SK-N-DZ (cell line): ENCODE results near the gene LRG1.
A peak's percentile ranks its signal among the peaks of the same experiment; 100 is the strongest.
"Not testable (repeated sequence)": the region's sequence is repeated elsewhere in the genome, so short reads cannot be mapped to it uniquely, and the experiment has no call there.

Source experiments
- DNase-seq: peaks from one replicate; pipeline ENCODE4 v3.0.0-alpha.2; 2015; ENCODE audit warnings: low spot score

Gene LRG1

GRCh38 chr19:4576016-4576933 is 36.4 kb upstream of the LRG1 start:
- peak; percentile 51 for DNase-seq

GRCh38 chr19:4575267-4576015 is 35.6 kb upstream of the LRG1 start:
- DNase-seq = peak; percentile 48

GRCh38 chr19:4573682-4574081 is 33.8 kb upstream of the LRG1 start:
- DNase-seq = no peak

GRCh38 chr19:4571305-4571917 is 31.6 kb upstream of the LRG1 start:
- no peak for DNase-seq

DNA sequence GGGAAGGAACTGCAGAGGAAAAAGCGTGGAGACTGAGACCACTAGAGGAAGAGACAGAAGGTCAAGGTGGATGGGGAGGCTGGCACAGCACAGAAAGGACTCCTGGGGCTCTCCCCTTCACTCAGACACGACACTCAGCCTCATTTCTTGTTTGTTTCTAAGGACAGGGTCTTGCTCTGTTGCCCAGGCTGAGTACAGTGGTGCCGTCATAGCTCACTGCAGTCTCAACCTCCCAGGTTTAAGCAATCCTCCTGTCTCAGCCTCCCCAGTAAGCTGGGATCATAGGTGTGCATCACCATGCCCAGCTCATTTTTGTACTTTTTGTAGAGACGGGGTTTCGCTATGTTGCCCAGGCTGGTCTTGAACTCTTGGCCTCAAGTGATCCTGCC is 31.1 kb upstream of the LRG1 start:
- DNase-seq = no peak

DNA sequence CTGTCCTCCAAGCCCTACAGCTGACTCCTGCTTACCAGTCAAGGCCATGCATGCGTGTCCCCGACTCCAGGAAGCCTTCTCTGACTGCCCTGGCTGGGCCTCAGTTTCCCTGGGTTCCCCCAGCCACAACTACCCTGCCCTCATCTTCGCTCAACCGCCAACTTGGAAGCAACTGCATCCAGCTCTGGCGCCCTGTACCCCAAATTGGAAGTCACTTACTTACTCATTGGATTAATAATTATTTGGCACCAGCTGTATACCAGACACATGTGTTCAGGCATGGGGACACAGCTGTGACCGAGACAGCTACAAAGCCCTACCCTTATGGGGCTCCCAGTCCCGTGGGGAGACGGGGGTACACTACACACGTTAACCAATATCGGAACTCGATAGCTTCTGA is 30.6 kb upstream of the LRG1 start:
- no peak for DNase-seq

- no peak for DNase-seq
Measured at GRCh38 chr19:4568886-4569285, 29.1 kb upstream of the LRG1 start.

- DNase-seq = peak; percentile 64
Measured at GRCh38 chr19:4567584-4568071, 27.8 kb upstream of the LRG1 start.

- no peak for DNase-seq
Measured at GRCh38 chr19:4566402-4567051, 26.7 kb upstream of the LRG1 start.

GRCh38 chr19:4563562-4563961 is 23.7 kb upstream of the LRG1 start:
- DNase-seq = not testable (repeated sequence)

DNA sequence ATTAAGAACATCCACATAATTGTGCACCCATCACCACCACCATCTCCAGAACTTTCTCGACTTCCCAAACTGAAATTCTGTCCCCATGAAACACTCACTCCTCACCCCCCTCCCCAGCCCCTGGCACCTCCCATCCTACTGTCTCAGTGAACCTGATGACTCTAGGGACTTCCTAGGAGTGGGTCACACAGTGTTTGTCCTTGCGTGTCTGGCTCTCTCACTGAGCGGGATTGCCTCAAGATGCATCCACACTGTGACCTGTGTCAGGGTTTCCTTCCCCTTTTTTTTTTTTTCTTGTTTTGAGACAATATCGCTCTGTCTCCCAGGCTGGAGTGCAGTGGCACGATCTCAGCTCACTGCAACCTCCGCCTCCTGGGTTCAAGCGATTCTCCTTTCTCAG is 22.2 kb upstream of the LRG1 start:
- not testable (repeated sequence) for DNase-seq

DNA sequence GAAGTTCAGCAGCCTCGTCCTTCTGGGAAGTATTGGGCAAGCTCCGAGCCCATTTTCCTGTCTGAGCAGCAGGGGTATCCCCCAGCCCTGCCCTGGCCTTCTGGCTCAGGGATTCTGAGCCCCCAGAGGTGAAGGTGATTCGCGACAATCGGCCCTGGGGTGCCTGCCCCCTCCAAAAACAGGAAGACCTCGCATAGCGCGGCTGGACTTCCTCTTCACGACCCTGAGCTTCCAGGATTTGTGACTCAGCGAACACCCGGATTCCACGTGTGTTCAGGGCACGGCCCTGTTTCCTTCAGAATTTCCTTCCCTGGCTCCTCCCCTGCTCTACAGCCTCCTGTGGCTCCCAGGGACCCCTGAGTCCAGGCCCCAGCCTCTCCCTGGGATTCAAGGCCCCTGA is 19.7 kb upstream of the LRG1 start, which contains the start of gene SEMA6B:
SEMA6B (minus strand) TSS at position 116 of the 400 bp plus-strand sequence. CDS start 1,227 bp downstream, outside the sequence.
- DNase-seq = no peak

- DNase-seq = no peak
Measured at GRCh38 chr19:4557971-4558941, 18.4 kb upstream of the LRG1 start.

DNA sequence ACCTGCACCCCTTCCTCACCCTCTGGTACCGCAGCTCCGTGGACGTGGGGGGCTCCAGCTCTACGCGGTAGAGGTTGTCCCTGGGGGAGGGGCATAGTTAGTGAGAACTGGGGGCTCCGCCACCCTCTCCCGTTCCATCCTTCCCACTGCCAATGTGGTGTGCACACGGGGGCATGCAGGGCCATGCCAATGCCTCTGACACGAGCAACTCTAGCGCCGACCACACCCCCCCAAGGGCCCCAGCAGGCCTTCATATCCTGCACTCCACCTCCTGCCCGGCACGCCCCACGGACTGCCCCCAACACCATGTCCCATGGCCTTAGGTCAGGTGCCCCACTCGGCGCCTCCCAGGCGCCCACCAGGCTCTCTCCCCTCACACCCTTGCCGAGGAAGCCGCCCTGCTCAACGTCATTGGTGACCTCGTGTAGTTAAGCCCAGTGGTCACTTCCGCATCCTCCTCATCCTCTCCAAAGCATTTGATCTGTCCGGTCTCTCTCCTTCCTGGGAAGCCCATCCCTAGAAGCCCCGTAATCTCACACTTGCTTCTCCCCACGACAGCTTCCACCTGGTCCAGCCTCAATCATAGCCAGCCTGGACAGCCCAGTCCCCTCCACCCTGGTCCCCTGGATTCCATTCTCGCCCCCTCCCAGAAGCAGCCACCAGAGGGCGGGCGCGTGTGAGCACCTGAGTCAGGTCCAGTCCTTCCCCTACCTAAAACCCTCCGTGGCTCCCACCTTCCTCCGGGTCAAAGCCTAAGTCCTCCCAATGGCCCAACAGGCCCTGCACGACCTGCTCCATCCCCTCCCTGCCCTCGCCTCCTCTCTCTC is 17.5 kb upstream of the LRG1 start:
- no peak for DNase-seq

DNA sequence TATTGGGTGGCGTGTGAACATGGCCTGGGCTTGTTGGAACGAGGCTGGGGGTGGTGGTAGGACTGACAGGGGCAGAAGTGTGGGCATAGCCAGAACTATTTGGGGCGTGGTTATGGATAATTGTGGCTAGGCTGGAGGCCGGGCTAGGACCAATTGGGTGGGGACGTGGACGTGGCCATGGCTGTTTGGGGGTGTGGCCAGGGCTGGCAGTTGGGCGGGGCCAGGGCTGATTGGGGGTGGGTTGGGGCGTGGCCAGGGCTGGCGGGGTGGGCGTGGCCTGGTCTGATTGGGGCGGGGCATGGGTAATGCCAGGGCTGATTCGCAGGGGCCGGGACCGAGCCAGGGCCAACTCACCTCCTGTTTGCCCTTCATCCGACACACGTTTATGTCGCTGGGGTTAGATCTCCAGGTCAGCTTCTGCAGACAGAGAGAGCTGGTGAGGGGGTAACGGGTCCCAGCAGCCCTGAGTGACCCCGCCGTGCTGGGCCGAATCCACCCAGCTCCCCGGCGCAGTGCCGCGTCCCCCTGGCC is 16.8 kb upstream of the LRG1 start:
- DNase-seq = no peak

DNA sequence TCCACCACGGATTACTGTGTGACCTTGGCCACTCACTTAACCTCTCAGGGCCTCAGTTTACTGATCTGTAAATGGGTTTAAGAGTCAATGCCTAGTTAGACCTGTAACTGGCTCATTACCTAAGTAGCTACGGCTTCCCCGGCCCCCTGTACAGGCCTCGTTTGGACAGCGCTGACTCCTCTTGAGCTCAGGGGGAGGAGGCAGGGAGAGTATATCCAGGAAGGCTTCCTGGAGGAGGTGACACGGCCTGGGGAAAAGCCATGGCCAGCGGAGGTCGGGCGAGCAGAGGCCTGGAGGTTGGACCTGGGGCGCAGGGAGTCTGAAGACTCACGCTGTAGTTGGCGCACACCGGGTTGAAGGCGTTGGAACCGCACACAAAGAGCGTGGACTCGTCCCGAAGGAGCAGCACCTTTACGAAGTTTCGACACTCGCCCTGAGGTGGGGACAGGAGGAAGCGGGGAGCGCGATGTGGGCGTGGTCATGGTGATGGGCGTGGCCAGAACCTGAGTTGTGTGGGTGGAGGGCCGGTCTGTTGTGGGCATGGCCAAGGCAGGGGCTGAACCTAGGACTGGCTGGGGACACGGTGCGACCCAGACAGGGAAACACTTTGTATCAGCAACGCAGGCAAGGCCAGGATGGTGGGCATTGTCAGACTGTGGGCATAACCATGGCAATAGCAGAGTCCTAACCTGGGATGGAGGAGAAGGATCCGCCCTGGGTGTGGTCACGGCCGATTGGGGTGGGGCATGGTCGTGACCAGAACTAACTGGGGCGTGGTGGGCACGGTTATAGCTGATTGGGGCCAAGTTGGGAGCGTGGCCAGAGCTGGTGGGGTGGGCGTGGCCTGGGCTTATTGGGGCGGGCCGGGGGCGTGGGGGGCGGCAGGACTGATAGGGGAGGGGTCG is 16.1 kb upstream of the LRG1 start:
- no peak for DNase-seq

- no peak for DNase-seq
Measured at GRCh38 chr19:4554717-4555116, 14.9 kb upstream of the LRG1 start.

- DNase-seq = no peak
Measured at GRCh38 chr19:4553775-4554174, 13.9 kb upstream of the LRG1 start.
